HFF-Myc (cell line): ENCODE measurements around the gene ZNF428.

Experiments used
- DNase-seq: peaks from one replicate; pipeline ENCODE4 v3.0.0-alpha.2; 2011; ENCODE audit warnings: low read depth; ENCODE audit errors: extremely low read depth
- H3K4me3 ChIP-seq: replicated peaks from 2 replicates; pipeline ENCODE4 v1.5.1; 2011; ENCODE audit warnings: low read depth, mild to moderate bottlenecking, control low read depth, low read length
- CTCF ChIP-seq: IDR thresholded peaks from 2 replicates; pipeline ENCODE4 v1.5.1; 2012; ENCODE audit warnings: mild to moderate bottlenecking, low read depth, low read length, control low read depth; ENCODE audit errors: missing control alignments

Gene ZNF428

DNA sequence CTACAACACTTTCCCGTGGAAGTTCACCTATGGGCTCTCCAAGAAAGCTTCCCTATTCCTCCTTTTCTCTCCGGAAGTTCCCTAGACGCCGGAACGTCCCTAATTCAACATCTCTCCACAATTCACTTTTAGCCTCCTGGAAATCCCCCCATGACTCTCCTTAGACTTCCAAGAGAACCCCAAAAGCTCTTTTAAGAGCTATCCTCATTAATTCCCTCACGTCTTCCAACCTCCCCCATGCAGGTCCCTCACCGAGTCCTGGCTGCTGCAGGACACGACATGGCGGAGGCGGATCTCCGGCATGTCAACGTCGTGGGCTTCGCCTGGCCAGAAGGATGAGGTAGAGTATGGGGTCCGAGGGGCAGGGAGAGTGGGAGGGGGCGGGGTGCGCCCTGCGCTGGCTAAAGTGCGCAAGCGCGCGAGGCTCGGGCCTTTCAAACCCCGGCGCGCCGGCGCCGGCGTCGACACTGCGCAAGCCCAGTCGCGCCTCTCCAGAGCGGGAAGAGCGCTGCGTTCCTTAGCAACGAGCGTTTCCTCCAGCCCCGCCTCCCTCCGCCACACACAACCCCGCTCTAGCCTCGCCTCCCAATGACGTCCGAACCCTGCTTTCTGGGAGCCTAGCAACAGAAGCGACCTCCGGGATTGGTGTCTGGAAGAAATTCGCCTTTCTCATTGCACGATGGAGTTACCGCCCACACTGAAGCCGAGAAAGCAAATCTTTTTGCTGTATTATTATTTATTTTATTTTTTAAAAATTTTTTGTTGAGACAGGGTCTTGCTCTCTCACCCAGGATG lies 44.1 kb downstream of the ZNF428 start, which contains the start of the genes PINLYP and XRCC1:
Gene PINLYP, plus strand, starts transcription at position 646 of the 795 bp plus-strand sequence. CDS start 1,391 bp downstream, outside the sequence.
Gene XRCC1, minus strand, starts transcription at position 372 of the 795 bp plus-strand sequence. Its CDS starts 69 bp downstream, at position 303.
- no peak for TF ChIP-seq CTCF
- peak; percentile 95 for DNase-seq
- peak within 1 kb of the TSS; percentile 93 for H3K4me3 ChIP-seq

DNA sequence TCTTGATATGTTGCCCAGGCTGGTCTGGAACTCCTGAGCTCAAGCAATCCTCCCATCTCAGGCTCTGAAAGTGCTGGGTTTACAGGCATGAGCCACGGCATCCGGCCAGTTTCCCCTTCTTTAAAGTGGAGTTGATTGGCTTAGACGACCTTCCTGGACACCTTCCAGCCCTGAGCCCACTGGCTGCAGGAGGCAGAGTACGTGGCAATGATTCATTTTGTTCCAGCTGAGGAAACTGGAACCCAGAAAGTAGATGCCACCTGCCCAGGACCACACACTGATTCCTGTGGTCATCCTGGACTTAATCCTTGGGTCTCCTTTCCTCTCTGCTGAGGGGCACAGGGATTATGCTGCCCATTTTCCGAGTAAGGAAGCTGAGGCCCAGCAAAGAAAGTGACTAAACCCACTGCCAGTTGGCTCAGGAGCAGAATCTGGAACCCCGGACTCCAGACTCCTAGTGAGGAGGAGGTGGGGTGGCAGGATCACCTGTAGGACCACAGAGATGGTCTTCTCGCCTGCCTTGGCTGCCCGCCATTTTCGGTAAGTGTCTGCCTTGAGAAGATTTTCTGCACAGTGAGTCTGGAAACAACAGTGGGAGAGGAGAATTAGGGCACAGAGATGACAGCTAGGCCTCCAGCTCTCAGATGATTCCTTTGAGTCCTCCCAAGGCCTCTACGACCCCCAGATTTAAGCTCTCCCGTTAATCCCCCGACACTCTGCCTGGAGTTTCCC lies 44.8 kb downstream of the ZNF428 start:
- peak overlapping the region; percentile 93 for H3K4me3 ChIP-seq
- no peak for DNase-seq
- TF ChIP-seq CTCF = no peak

DNA sequence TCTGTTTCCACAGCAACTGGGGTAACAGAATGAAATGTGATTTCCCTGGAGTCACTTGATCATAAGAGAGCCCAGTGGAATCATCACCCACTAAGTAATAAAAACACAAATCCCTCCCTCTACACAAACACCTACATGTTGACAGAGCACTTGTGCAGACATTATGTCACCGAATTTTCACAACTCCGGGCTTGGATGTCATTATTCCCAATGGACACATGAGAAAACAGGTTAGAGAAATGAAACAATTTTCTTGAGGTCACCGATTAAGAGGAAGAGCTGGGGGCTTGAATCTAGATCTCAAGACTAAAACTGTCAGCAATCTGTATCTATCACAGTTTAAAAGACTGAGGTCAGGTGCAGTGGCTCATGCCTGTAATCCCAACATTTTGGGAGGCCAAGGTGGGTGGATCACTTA lies 47.2 kb downstream of the ZNF428 start:
- H3K4me3 ChIP-seq = no peak overlapping the region
- DNase-seq = no peak
- TF ChIP-seq CTCF = no peak

- no peak for TF ChIP-seq CTCF
- no peak for DNase-seq
- H3K4me3 ChIP-seq = no peak overlapping the region
Observed at GRCh38 chr19:43570174-43570791, 49.1 kb downstream of the ZNF428 start.

DNA sequence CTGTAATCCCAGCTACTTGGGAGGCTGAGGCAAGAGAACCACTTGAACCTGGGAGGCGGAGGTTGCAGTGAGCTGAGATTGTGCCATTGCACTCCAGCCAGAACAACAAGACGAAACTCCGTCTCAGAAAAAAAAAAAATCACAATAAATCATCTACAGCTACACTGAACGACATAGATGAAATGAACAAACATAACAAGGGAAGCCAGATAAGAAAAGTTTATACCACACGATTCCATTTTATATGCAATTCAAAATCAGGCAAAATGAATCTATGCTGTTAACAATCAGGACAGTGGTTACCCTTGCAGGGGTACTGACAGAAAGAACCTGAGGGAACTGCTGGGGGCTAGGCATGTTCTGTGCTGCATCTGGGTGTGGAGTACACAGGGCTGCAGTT lies 49.8 kb downstream of the ZNF428 start:
- no peak for DNase-seq
- H3K4me3 ChIP-seq = no peak overlapping the region
- TF ChIP-seq CTCF = no peak

- no peak for DNase-seq
- no peak for TF ChIP-seq CTCF
- no peak overlapping the region for H3K4me3 ChIP-seq
Observed at GRCh38 chr19:43564800-43565199, 54.6 kb downstream of the ZNF428 start.
